ENCODE measurements around the gene CHST12. TPM values are rescaled to one million over a fixed set of nuclear protein-coding genes. Genes with fewer than 3 reads are reported as not detected.

CHST12 gene
- total and polyA plus RNA-seq, 2 experiments from 2014 or later = 7.2 to 21.5 TPM

GRCh38 chr7:2487586-2488271, 84.3 kb downstream of the CHST12 start:
- Histone ChIP-seq H3K4me1 (ENCODE audit: insufficient read depth) (no peaks in the 10 kb centered on the region), H3K27ac (no peak overlapping the region), H3K27me3 (no peaks in the 10 kb centered on the region), H4K20me1 (ENCODE audit: insufficient read depth, poor library complexity, severe bottlenecking) (no peaks in the 10 kb centered on the region), H3K79me2 (no peaks in the 10 kb centered on the region), H2AFZ (no peak overlapping the region), H3K36me3 (replicated peaks; ENCODE audit: insufficient read depth, low read depth) (no peaks in the 10 kb centered on the region), H3K9me2 (replicated peaks; ENCODE audit: insufficient read depth) (no peaks in the 10 kb centered on the region), H3K4me2 (no peak overlapping the region), H3K4me3 (no peak overlapping the region), H3K9me3 (ENCODE audit: low read depth) (no peaks in the 10 kb centered on the region)
- WGBS (ENCODE audit: low lambda C conversion rate, missing lambda C conversion rate) = 77% methylated on average over 10 of the region's 14 CpGs
- TF ChIP-seq CTCF (IDR thresholded peaks at IDR 0.05; ENCODE audit: poor library complexity) (no peak), EZH2 (IDR thresholded peaks at IDR 0.05; ENCODE audit: borderline replicate concordance) (no peak), EZH2phosphoT487 (IDR thresholded peaks at IDR 0.05; ENCODE audit: low read depth, severe bottlenecking, unreplicated experiment) (no peak)
- no peak for DNase-seq (ENCODE audit: low spot score)

DNA sequence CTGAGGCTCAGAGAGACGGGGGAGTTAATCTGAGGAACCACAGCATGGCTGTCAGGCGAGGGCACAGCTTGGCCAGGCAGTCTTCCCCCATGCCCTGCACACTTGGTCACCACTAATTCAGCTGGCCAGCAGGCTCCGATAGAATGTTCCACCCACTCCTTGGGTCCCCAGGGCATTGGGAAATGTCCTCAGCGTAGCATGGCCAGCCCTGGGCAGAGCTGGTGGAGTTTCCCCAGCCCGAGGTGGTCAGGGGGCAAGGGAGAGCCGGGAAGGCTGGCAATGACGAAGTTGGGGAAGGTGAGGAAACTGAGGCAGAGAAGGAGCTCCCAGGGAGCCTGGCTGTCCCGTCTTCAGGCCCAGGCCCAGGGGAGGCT, 84.8 kb downstream of the CHST12 start:
- WGBS (ENCODE audit: low lambda C conversion rate, missing lambda C conversion rate) = 91% methylated on average over 8 of the region's 8 CpGs
- no peak overlapping the region for H2AFZ ChIP-seq
- H3K4me2 ChIP-seq = no peak overlapping the region
- no peaks in the 10 kb centered on the region for H3K79me2 ChIP-seq
- no peaks in the 10 kb centered on the region for H3K9me3 ChIP-seq (ENCODE audit: low read depth)
- TF ChIP-seq CTCF (IDR thresholded peaks at IDR 0.05; ENCODE audit: poor library complexity) (no peak), EZH2phosphoT487 (IDR thresholded peaks at IDR 0.05; ENCODE audit: low read depth, severe bottlenecking, unreplicated experiment) (no peak), EZH2 (IDR thresholded peaks at IDR 0.05; ENCODE audit: borderline replicate concordance) (no peak)
- no peaks in the 10 kb centered on the region for H3K9me2 ChIP-seq (replicated peaks; ENCODE audit: insufficient read depth)
- no peak for DNase-seq (ENCODE audit: low spot score)
- no peaks in the 10 kb centered on the region for H3K36me3 ChIP-seq (replicated peaks; ENCODE audit: insufficient read depth, low read depth)
- no peaks in the 10 kb centered on the region for H3K27me3 ChIP-seq
- peaks cover 3% of the 10 kb centered on the region for H3K4me1 ChIP-seq (ENCODE audit: insufficient read depth)
- no peaks in the 10 kb centered on the region for H4K20me1 ChIP-seq (ENCODE audit: insufficient read depth, poor library complexity, severe bottlenecking)
- no peak overlapping the region for H3K27ac ChIP-seq
- no peak overlapping the region for H3K4me3 ChIP-seq

GRCh38 chr7:2488681-2489080, 85.3 kb downstream of the CHST12 start:
- H3K4me3 ChIP-seq = no peak overlapping the region
- no peaks in the 10 kb centered on the region for H3K36me3 ChIP-seq (replicated peaks; ENCODE audit: insufficient read depth, low read depth)
- no peaks in the 10 kb centered on the region for H3K27me3 ChIP-seq
- H3K27ac ChIP-seq = no peak overlapping the region
- no peak for TF ChIP-seq EZH2phosphoT487 (IDR thresholded peaks at IDR 0.05; ENCODE audit: low read depth, severe bottlenecking, unreplicated experiment)
- TF ChIP-seq CTCF (IDR thresholded peaks at IDR 0.05; ENCODE audit: poor library complexity) = no peak
- TF ChIP-seq EZH2 (IDR thresholded peaks at IDR 0.05; ENCODE audit: borderline replicate concordance) = no peak
- H3K79me2 ChIP-seq = no peaks in the 10 kb centered on the region
- no peaks in the 10 kb centered on the region for H3K9me2 ChIP-seq (replicated peaks; ENCODE audit: insufficient read depth)
- peaks cover 8% of the 10 kb centered on the region for H3K4me1 ChIP-seq (ENCODE audit: insufficient read depth)
- H3K9me3 ChIP-seq (ENCODE audit: low read depth) = no peaks in the 10 kb centered on the region
- no peak overlapping the region for H3K4me2 ChIP-seq
- 73% methylated on average over 9 of the region's 9 CpGs for WGBS (ENCODE audit: low lambda C conversion rate, missing lambda C conversion rate)
- H2AFZ ChIP-seq = no peak overlapping the region
- no peaks in the 10 kb centered on the region for H4K20me1 ChIP-seq (ENCODE audit: insufficient read depth, poor library complexity, severe bottlenecking)
- DNase-seq (ENCODE audit: low spot score) = no peak

Measured in hepatocyte (in vitro differentiated cells).